ENCODE data around the gene HTRA2. TPM values are rescaled to one million over a fixed set of nuclear protein-coding genes. Genes with fewer than 3 reads are reported as not detected.
A peak's percentile ranks its signal among the peaks of the same experiment; 100 is the strongest.

HTRA2 gene
- total RNA-seq, 6 donors from 2014 or later, result 11.8 to 36.9 (median 27.2) TPM

DNA sequence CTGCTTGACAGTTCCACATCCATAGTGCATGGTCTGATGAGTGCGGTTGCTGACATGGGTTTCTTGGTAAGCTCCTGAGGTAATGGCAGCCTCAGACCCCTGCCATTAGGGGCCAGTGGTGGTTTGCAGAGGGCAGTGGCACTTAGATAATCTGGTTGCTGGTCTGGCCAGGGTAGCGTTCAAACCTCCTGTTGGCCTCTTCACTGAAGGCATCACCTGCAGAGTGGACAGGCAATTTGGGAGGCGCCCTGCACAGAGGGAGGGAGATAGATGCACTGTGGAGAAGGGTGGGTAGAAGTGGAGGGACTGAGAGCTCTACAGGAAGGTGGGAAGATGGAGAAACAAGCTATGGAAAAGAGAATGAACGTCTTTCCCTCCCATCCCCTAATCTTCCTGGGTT lies 3.7 kb downstream of the HTRA2 start:
- H3K36me3 ChIP-seq, result peaks cover 0 to 19% (median 6%) of the 10 kb centered on the region in 4 donors
- ATAC-seq (ENCODE audit: low FRiP score in 2 of 2) (no peak), DNase-seq (no peak)
- no peak overlapping the region for H3K27ac ChIP-seq
- TF ChIP-seq POLR2AphosphoS5 (IDR thresholded peaks at IDR 0.05), result no peak
- no peak for TF ChIP-seq POLR2A (IDR thresholded peaks at IDR 0.05)
- no peak for TF ChIP-seq CTCF (IDR thresholded peaks at IDR 0.05)
- no peak for TF ChIP-seq EP300 (IDR thresholded peaks at IDR 0.05)
- no peaks in the 10 kb centered on the region for H3K27me3 ChIP-seq
- WGBS, 2 donors, result 86 to 92% methylated on average over 4 of the region's 4 CpGs
- H3K4me1 ChIP-seq, result peaks cover 16 to 25% (median 18%) of the 10 kb centered on the region in 4 donors
- H3K9me3 ChIP-seq, result no peaks in the 10 kb centered on the region
- H3K4me3 ChIP-seq, result no peak overlapping the region

- WGBS, 2 donors, result 79% methylated on average over 12 of the region's 12 CpGs; no CpG with 5 or more reads in 1 of the 2 donors
- Histone ChIP-seq H3K27ac (no peak overlapping the region), H3K4me3 (no peak overlapping the region), H3K27me3 (no peaks in the 10 kb centered on the region), H3K36me3 (peaks cover 0 to 19% (median 6%) of the 10 kb centered on the region in 4 donors), H3K4me1 (peaks cover 11 to 19% (median 13%) of the 10 kb centered on the region in 4 donors), H3K9me3 (no peaks in the 10 kb centered on the region)
- DNase-seq, result no peak
- ATAC-seq (ENCODE audit: low FRiP score in 2 of 2), result no peak
- TF ChIP-seq POLR2AphosphoS5 (IDR thresholded peaks at IDR 0.05) (no peak), EP300 (IDR thresholded peaks at IDR 0.05) (no peak), CTCF (IDR thresholded peaks at IDR 0.05) (no peak), POLR2A (IDR thresholded peaks at IDR 0.05) (no peak)
Measured at GRCh38 chr2:74534411-74534810, 4.7 kb downstream of the HTRA2 start.

DNA sequence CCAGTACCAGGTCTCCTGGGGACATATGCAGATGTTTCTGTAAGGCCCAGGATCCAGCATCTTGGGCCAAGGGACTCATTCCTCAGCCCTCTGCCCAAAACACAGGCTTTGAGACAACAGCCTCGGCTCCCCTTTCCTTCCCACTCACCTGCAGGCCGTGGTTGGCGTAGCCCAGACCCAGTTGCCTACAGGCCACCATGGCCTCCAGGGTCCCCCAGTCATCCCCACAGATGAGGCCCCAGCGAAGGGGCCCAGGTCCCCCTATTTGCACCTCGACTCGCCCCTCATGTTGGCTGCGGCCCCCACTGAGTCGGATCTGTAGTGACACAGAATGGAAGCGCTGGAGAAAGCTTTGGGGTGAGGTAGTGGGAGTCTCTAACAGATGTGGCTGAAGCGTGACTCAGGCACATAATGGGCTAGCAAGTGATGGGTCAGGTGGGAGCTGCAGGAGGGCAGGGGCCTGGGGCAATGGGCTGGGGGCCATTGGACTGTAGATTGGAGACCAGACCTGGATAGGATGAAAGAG lies 5.8 kb downstream of the HTRA2 start:
- no peak overlapping the region for H3K27ac ChIP-seq
- peaks cover 0 to 19% (median 6%) of the 10 kb centered on the region in 4 donors for H3K36me3 ChIP-seq
- no peaks in the 10 kb centered on the region for H3K9me3 ChIP-seq
- H3K4me1 ChIP-seq, result peaks cover 11 to 18% (median 12%) of the 10 kb centered on the region in 4 donors
- no peak overlapping the region for H3K4me3 ChIP-seq
- TF ChIP-seq CTCF (IDR thresholded peaks at IDR 0.05), result no peak
- TF ChIP-seq POLR2AphosphoS5 (IDR thresholded peaks at IDR 0.05), result no peak
- TF ChIP-seq EP300 (IDR thresholded peaks at IDR 0.05), result no peak
- H3K27me3 ChIP-seq, result no peaks in the 10 kb centered on the region
- DNase-seq, result no peak
- ATAC-seq (ENCODE audit: low FRiP score in 2 of 2), result no peak
- 90 to 94% methylated on average over 9 to 10 of the region's 10 CpGs for WGBS, 2 donors

GRCh38 chr2:74536166-74536950 lies 6.6 kb downstream of the HTRA2 start:
- Histone ChIP-seq H3K4me3 (no peak overlapping the region), H3K36me3 (peaks cover 0 to 19% (median 6%) of the 10 kb centered on the region in 4 donors), H3K4me1 (peaks cover 2 to 10% (median 4%) of the 10 kb centered on the region in 4 donors), H3K9me3 (no peaks in the 10 kb centered on the region), H3K27me3 (no peaks in the 10 kb centered on the region), H3K27ac (no peak overlapping the region)
- TF ChIP-seq EP300 (IDR thresholded peaks at IDR 0.05) (no peak), CTCF (IDR thresholded peaks at IDR 0.05) (no peak), POLR2AphosphoS5 (IDR thresholded peaks at IDR 0.05) (no peak), POLR2A (IDR thresholded peaks at IDR 0.05) (no peak)
- no peak for ATAC-seq (ENCODE audit: low FRiP score in 2 of 2)
- peak in 1 of 2 donors; percentile 58 for DNase-seq
- 89 to 94% methylated on average over 20 to 21 of the region's 23 CpGs for WGBS, 2 donors
